ENCODE results near the gene COMT.
"Not testable (repeated sequence)": the region's sequence is repeated elsewhere in the genome, so short reads cannot be mapped to it uniquely, and the experiment has no call there.

Gene COMT

GRCh38 chr22:19941365-19942082 lies at the start of gene COMT, which contains the start of gene TXNRD2:
COMT (plus strand) TSS chr22:19941772; CDS start chr22:19962527, 20,755 bp downstream.
TXNRD2 (minus strand) TSS chr22:19941818; CDS start chr22:19941803, 15 bp downstream.
- peak; percentile 72 to 91 (median 83) for DNase-seq

- no peak for DNase-seq
Measured at GRCh38 chr22:19892257-19892879, 49.2 kb upstream of the COMT start.

- DNase-seq: no peak
Measured at GRCh38 chr22:19892925-19893324, 48.6 kb upstream of the COMT start.

GRCh38 chr22:19893363-19893762 lies 48.2 kb upstream of the COMT start:
- no peak for DNase-seq

DNA sequence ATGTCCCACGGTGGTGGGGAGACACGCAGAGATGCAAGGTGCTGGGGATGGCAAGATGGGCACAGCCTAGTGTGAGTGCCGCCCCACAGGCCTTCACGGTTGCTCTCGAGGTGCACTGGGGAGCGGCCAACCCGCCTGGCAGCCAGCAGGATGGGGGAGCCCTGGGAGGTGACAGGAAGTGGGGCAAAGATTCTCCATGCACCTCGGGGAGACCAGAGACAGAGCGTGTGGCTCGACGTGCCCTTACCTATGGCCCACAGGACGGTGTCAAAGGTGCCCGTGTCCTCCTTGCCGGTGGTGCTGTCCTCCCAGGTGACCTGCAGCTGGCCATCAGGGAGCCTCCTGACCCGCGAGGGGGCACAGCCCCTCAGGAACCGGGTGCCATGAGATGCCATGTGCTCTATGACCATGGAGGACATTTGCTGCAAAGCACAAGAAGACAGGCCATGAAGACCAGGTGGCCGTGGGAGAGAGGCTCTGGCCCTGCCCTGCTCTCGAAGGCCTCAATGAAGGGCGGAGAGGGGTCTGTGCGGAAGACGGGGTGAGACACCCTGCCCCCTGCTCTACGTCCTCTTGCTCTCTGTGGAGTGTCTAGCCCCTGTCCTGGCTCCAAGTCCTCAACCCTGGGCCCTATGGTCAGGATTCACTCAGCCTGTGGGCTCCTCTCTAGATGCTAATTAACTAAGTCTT lies 46.3 kb upstream of the COMT start:
- no peak for DNase-seq

GRCh38 chr22:19896665-19897355 lies 44.8 kb upstream of the COMT start:
- DNase-seq: no peak

- no peak for DNase-seq
Measured at GRCh38 chr22:19897726-19898125, 43.8 kb upstream of the COMT start.

DNA sequence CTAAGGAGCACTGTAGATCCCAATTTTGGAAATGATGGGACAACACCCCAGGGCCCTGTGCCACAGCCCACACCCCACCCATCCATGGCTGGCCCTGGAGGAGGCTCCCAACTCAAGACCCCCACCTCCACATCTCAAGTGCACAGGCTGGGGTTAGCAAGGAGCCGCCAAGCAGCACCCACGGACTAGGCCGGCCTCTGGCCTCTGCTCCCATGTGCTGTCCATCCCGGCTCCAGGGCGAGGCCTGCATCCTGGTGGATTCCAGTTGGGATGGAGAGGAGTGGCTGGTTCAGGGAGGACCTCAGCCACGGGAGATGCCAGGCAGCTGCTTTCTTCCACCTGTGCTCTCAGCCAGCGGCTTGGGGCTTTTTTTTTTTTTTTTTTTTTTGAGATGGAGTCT lies 43.4 kb upstream of the COMT start:
- DNase-seq: no peak

GRCh38 chr22:19898831-19899567 lies 42.6 kb upstream of the COMT start:
- DNase-seq: no peak

DNA sequence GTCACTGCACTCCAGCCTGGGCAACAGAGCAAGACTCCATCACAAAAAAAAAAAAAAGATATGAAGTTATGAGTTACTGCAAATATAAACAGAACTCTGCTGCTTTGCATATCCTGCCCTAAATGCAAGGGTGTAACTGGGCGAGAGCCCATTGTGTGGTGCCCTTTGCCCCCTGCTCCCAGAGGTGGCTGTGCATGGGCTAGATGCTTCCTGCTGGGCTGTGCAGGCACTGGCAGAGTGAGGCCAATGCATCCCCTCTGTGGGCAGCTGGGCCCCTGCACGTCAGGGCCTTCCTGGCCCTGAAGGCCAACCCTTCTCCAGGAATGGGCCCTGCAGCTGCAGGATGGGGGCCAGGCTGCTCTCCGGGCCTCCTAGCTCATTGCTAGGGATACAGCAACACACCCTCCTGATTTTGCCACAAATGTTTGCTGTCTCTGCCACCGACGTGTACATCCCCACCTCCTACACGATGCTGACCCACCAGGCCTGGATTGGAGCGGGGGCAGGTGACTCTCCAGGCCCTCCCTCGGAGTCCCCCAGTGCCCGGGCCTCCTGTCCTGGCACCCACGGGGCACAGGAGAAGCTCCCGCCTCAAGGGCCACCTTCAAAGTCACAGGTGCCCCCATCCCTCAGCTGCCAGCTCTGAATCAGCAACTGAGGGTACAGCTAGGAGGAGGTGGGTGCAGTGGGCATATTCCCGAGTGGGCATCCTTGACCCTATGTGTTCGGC lies 40.7 kb upstream of the COMT start:
- no peak for DNase-seq

- DNase-seq: no peak
Measured at GRCh38 chr22:19901577-19902244, 39.9 kb upstream of the COMT start.

- DNase-seq: no peak
Measured at GRCh38 chr22:19902245-19902715, 39.3 kb upstream of the COMT start.

DNA sequence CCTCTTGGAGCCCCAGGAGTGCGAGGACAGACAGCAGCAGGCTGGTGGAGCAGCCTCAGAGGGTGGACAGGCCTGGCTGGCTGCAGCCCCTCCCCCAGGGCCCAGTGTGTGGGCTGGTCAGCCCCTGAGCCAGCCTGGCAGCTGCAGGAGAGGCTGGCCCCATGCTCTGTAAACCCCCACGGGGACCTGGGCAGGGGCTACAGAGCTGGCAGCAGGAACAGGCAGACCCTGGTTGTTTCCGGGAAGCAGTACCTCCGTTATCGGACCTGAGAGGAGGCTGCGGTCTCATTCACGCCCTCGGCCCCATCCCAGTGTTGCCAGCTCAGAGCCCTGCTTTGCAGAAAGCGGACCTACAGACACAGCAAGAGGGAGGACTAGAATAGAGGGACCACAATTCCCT lies 38.5 kb upstream of the COMT start:
- no peak for DNase-seq

DNA sequence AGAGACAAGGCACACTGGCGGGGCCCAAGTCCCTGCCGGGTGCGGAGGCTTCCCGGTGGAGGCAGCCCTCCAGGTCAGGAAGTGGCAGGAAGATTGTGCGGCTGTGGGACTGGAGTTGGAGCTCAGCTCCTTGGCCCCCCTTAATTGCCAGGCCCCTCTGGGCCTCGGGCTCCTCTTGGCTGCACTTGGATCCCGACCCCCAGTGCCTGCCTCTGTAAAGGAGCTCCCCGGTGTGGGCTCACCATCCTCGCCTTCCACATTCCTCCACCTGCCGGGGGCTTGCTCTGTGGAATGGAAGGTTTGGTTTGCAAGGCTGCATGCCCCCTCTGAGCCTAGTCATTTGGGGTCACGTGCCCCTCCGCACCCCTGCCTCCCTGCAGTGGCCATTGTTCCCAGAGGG lies 38.1 kb upstream of the COMT start:
- no peak for DNase-seq

DNA sequence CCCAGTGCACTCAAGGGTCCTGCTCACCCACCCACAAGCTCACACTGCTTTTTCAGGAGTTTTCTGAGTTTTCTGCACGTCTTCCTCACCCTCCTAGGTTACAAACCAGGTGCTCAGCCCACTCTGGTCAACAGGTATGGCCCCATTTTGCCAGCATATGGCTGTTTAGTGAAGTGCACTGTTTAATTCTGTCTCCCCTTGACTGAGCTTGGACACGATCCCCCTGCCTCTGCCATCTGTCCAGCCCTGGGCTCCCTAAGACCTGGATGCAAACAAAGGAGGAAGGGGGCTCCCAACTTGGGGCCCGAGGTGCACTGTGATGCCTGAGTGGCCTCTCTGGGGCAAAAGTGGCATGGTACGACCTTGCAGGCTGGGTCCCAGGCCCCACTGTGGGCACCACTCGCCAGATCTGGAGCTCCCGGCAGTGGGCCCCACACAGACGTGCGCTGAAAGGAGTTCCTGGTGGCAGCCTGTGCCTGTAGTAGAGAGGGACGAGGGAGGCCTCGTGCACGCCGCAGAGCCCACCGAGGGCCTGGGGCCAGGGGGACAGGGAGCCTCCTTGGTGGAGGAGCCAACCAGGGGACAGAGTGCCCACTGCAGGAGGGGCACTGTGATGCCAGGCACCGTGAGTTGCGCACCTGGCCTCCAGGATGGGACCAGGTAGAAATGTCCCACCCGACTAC lies 37.3 kb upstream of the COMT start:
- no peak for DNase-seq

DNA sequence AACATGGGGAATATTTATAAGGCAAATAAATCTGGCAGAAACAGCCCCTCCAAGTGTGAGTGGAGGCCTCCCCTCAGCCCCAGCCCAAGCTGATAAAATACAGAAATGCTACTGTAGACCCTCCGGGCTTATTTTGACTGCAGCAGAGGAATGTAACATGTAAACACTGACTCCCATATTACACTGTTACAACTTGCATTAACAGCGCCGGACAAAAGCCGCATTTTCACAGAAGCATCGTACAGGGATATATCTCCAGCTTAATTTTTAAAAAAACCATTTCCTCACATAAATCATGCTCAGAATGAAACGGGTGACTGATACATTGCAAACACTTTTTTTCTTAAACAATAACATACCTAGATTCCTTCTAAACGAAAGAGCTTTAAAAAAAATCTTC lies 36.6 kb upstream of the COMT start:
- DNase-seq: no peak

- no peak for DNase-seq
Measured at GRCh38 chr22:19905347-19906276, 36.0 kb upstream of the COMT start.

GRCh38 chr22:19906864-19907263 lies 34.7 kb upstream of the COMT start:
- not testable (repeated sequence) for DNase-seq

DNA sequence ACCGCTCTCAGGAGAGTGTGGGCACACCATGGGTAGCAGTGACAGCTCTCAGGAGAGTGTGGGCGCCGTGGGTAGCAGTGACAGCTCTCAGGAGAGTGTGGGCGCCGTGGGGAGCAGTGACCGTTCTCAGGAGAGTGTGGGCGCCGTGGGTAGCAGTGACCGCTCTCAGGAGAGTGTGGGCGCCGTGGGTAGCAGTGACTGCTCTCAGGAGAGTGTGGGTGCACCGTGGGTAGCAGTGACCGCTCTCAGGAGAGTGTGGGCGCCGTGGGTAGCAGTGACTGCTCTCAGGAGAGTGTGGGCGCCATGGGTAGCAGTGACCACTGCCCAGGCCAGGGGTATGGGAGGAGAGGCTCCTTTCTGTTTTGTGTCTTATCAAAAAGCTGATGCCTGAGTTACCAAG lies 33.7 kb upstream of the COMT start:
- DNase-seq: not testable (repeated sequence)
